Measurements from ENCODE around the gene RPAIN.

RPAIN gene, protein sequence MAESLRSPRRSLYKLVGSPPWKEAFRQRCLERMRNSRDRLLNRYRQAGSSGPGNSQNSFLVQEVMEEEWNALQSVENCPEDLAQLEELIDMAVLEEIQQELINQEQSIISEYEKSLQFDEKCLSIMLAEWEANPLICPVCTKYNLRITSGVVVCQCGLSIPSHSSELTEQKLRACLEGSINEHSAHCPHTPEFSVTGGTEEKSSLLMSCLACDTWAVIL

DNA sequence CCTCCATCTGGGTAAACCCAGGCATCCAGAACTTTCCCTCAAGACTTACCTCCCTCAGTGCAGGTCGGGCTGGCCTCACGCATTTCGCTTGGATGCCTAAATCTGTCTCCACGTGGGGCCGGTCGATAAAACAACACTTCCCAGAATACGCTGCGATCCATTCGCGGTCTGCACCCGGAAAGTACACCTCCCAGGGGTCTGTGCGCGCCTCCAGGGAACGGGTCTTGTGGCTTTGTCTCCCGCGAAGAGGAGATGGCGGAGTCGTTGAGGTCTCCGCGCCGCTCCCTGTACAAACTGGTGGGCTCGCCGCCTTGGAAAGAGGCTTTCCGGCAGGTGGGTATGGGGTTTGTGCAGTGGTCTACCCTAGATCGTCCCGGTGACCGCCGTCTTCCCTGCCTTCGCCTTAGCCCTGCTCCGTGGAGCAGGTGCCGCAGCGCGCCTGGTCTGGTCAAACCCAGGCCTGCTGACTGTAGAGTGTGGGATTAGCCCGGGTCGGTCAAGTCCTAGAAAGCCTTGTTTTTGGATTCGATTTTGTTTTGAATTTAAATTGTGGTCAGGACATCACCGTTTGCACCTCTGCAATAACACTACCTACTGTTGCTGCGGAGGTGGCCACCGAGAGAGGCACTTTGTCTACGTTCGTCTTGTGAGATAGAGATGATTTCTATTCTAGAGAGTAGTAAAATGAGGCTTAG lies at the start of gene RPAIN:
TSS of gene RPAIN (plus strand) at position 224 of the 695 bp plus-strand sequence. CDS start at position 253, 29 bp downstream.
- peak; percentile 68 to 76 for DNase-seq

DNA sequence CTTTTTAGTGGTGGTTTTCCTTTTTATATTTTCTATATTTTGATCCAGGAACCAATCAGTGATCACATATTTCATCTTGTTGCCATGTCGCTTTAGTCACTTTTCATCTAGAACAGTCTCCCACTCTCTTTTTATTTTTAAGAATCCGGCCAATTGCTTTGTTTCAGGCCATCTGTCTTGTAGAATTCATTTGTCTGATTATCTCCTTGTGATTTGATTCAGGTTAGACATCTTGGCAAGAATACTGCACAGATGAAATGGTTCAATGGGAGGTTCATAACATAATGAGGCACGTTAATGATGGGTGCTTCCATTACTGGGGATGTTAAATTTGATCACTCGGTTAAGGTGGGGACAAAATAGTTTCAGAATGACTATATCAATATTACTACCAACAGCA lies 49.6 kb upstream of the RPAIN start:
- no peak for DNase-seq

DNA sequence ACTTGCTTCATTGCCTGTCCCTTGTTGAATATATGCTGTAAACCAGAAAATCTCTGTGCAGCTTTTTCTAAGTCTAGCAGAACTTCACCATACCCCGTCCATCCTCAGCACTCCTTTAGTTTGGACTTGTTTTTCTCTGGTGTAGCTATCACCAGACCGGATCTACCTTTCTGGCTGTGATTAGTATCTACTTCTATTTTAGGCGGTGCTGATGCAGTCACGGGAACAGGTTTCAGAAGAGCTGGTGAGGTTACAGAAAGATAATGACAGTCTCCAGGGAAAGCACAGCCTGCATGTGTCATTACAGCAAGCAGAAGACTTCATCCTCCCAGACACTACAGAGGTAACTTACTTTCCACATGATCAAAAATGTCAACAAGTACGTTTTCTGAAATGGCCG lies 46.9 kb upstream of the RPAIN start:
- no peak for DNase-seq

DNA sequence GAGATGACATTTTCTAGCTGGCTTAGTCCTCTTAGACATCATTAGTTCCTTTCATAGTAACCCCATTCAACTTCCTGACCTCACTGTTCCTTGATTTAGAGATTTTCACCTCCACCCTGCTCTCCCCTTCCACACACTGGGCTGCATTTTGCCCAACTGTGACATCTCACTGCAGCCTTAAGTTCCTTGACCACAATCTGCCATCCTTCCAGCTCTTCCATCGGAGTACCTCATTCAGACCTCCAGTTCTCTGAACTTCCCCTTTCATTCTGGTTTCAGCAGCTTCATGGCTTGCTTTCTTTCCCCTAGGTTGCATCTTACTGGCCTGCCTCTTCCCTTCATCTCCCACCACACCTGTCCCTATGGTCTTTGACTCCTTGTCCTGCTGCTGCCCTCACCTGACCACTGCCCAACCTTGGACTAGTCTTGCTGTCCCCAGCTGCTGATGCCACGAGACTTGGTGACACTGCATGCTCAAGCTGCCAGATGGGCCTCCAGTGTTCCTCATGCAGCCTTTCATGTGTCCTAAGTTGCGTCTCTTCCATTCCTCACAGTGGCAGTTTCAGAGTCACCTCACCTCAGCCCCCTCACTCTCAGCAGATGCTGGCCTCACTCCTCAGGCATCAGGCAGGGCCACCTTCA lies 41.3 kb upstream of the RPAIN start:
- DNase-seq = no peak

DNA sequence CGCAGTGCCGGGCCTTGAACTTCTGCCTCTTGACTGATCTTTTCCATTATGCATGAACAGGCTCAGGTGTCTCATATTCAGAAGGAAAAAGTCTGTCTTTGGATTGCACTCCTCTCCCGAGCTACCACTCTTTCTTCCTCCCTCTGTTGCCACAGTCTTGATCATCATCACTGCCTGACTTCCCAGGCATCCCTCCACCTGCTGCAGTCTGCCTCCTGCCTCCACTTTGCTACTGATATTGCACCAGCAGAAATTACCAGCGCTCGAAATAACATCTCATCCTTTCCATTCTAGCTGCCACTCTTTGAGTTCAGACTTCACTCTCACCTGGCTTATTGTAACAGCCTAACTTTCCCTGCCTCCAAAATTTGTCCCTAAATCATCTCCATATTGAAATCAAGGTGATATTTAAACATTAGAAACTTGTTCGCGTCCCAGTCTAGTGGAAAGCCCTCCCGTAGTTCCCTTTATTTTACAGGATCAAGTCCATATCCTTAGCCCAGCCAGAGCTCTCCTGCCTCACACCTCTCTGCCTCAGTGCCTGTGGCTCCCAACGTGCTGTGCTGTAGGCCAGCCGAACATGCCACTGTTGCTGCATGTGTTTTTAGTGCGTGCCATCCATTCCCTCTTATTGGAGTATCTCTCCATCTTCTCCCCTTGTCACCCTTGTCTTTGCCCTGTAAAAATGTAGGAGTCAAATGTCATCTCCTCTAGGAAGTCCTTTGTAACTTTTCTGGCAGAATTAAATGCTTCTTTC lies 40.5 kb upstream of the RPAIN start:
- no peak for DNase-seq

DNA sequence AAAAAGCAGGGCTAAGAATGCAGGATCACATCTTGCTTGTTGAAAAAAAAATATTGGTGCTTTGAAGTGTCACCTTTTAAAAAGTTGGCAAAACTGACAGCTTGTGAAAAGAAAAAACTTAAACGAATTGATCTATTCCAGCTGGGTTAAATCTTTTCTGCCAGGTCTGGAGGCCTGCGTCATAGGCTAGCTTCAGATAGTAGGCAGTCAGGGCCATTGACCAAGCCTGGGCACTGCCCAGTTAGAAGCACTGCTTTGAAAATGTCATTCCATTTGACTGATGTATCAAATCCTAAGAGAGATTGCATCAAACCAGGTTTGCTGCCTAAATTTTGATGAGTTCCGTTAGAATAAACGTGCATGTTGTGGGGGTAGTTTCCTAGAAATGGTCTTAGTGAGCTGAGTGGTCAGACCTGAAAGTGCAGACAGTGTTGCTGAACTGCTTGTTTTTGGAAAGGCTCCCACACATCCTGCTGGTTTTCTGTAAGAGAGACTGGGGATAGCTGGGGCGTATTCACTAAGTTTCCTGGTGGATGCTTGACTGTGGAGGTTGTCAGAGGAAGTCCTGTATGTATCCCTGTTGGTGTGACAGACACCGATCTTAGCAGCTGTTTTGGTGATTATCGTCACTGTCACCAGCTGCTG lies 39.4 kb upstream of the RPAIN start:
- no peak for DNase-seq

DNA sequence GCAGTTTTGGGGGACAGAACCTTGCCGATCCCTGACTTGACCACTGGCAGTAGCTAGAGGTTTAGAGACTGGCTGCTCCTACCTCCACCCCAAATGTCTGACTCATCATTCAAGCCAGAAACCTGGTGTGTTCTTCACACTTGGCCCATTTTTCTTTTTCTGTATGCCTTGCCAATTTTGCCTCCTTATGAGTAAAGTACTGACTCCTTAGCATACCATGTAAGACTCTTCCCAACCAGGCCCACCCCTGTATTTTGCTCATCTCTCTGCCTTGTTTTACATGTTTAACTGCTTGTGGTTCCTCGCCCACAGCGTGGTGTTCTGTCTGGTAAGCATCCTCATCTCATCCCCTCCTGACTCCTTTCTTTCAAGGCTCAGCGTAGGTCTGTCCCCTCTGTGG lies 38.4 kb upstream of the RPAIN start:
- DNase-seq = no peak

DNA sequence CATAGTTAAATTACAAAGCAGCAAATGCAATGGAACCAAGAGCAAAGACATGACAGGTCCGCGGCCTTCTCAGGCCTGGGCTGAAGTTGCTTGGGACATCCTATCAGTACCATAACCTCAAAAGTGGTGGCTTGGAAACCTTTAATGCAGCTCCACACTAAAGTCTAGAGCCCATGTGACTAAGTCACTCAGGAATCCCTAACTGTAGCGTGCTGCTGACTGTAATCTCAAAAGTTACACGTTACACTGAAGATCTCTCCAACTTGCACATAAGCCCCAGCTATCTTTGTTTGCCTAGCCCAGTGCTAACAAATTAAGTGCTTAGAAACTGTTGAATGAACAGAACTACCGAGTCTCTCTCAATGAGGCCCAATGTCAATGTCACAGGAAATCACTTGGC lies 28.3 kb upstream of the RPAIN start:
- no peak for DNase-seq

DNA sequence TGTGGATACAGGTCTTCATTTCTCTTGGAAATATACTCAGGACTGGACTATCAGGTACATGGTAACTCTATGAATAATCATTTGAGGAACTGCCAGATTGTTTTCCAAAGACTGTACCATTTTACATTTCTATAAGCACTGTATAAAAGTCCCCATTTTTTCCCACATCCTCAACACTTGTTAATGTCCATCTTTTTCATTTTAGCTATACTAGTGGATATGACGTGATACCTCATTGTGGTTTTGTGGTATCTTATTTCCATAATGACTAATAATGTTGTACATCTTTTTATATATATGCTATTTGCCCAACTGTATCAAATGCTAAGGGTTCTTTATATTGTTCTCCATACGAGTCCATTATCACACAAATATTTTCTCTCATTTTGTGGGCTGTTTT lies 23.4 kb upstream of the RPAIN start:
- no peak for DNase-seq

DNA sequence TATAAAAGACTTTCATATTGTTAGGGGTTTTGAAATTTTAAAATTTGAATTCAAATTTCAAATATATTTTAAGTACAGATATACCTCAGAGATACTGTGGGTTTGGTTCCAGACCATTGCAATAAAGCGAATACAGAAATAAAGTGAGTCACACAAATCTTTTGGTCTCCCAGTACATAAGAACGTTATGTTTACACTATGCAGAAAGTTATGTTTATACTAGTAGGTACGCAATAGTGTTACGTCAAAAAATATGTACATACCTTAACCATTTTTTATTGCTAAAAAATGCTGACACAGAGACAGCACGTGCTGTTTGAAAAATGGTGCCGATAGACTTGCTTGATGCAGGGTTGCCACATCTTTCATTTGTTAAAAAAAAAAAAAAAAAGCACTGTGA lies 20.2 kb upstream of the RPAIN start:
- DNase-seq = no peak

DNA sequence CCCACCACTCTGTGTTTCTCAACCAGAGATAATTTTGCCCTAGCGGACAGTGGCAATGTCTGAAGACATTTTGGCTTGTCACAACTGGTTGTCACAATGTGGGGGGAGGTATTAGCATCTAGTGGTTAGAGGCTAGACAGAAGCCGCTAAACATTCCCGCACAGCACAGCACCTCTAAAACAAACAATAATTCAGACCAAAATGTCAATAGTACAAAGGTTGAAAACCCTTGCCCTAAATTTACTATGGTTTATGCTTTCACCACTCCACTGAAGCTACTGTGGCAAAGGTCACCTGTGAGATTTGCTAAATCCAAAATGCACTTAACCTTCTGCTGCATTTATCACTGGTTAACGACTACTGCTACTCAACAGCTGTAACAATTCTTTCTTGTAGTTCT lies 14.6 kb upstream of the RPAIN start:
- DNase-seq = no peak

DNA sequence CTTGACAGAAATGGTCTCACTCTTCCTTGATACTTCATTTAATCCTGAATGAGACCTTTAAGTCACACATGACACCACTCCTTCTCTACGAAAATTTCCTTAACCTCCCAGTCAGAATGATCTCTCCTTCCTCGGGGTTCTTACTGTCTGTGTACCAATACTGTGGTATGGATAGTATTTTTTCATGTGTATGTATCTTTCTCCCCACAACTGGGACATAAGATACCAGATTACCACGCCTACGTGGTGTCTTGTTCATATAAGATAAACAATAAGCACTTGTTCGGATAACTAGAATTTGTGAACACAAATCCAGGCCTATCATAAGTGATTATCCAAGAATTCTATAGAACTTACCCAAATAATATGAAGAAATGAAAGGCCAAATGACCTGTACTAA lies 11.8 kb upstream of the RPAIN start:
- no peak for DNase-seq

DNA sequence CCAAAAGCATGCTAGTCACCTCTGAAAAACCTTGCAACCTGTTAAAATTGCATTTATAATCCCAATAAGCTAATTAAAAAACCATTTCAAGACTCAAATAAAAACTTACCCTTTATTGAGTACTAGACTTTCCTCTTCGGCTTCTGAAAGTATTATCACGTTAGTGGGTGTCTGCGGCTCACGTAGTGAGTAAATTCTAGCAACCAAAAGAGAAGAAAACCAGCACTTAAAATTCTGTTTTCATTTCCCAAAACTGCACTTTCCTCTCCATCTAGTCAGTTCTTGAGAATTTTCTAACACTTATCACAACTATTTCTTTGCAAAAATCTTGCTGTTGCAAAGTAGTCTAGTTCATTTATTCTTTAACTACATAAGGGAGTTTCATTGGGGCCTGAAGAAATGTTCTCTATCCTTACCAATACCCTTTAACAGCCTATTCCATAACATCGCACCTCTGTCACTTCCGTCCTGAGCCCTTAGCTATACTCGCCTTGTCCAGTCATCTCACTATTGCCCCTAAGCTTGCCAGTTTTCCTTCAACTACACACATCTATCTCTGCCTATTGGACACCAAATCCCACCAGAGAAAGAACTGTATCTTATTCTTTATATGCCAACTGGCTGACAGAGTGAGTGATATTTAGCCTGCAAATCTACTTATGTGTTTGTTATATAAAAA lies 9.2 kb upstream of the RPAIN start:
- no peak for DNase-seq

DNA sequence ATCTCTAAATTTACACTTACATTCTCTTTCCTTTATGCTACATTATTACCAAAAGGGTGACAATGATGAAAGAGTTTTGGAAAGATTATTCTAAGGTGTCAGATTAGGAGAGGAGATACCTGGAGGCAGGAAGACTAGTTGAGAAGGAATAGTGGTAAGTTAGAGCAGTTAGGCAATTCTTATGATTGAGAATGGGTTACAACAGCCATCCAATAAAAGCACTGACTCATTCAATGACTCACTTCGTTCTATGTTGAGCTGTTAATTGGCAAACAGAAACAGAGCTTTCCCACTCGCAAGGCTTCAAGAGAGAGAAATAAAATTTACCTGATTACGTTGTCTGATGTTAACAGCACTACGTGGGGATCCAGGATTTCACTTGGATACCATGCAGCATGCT lies 6.3 kb upstream of the RPAIN start:
- no peak for DNase-seq

DNA sequence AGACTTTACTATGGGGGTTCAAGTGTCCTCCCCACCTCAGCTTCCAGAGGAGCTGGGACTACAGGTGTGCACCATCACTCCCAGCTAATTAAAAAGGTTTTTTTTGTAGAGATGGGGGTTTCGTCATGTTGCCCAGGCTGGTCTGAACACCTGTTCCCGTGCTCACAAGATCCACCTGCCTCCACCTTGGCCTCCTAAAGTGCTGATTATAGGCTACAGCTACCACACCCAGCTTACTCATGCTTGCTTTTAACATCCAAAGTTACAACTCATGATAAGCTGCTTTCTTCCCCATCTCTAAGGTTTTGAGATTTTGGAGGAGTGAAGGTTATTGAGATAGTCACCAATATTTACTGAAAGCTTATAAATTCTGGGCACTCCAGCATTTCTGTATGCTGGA lies 3.1 kb upstream of the RPAIN start:
- DNase-seq = no peak

DNA sequence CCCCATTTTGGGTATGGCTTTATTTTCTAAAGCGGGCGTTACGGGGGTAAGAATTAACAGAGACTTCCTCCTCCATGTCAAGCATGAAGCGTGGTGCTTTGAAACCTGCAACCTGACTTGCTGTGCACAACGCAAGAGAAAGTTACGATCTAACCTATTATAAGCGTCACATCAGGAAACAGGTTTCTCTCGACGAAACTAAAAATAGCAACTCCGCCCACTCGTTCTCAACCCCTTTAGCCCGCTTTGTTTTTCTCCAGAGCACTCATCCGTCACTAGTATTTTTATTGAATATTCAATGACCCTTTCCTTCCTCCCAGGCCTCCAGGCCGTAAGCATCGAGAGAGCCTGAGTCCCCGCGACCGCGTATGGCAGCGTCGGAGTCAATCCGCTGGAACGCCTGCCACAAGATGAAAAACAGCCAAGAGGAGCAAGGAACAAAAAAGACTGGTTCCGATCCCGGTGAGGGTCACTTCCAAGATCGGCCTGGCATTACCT lies 1.1 kb upstream of the RPAIN start:
- no peak for DNase-seq

DNA sequence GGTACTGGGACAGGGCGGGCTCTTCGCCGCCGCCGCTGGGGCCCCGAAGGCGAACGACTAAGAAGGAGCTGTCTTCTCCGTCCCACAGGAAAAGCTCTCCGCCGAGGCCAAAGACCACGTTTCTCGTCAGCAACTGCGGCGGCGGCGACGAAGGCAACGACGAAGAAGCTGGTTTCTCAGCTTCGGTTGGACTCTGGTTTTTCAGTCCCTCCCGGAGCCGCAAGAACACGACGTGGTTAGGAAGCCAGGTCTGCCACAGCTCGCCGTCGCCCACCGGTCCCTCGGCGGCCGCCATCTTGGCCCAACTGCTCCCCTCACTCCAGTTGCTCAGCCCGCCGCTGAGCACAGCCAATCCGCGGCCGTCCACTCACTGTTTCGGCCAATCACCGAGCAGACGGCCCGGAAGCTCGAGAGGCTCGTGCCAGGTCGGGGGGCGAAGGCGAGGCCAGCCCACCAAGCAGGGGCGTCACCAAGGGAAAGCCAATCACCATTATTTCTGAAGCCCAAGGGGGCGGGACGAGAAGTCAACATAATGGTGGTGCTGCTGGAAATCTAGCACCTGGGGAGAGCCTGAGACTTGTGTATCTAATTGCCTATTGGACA lies 525 bp upstream of the RPAIN start, which contains the start of gene NUP88:
TSS of gene NUP88 (minus strand) at position 307 of the 603 bp plus-strand sequence. CDS start at position 295, 12 bp downstream.
- peak; percentile 76 to 79 for DNase-seq

DNA sequence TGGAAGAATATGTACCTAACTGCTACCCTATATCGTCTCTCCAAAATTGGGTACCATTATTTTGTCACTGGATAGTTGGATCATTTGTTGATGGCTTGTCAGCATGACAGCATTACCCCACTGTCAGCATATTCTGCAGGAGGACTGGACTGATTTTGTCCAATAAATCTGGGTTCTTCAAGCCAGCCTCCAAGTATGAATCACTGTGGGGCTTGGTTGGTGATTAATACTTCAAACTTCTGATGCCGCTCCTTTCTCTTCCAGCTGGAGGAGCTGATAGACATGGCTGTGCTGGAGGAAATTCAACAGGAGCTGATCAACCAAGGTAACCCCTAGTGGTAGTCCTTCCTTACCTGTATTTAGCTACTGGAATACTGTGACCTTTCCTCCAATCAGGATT lies 2.5 kb downstream of the RPAIN start:
- DNase-seq = no peak

DNA sequence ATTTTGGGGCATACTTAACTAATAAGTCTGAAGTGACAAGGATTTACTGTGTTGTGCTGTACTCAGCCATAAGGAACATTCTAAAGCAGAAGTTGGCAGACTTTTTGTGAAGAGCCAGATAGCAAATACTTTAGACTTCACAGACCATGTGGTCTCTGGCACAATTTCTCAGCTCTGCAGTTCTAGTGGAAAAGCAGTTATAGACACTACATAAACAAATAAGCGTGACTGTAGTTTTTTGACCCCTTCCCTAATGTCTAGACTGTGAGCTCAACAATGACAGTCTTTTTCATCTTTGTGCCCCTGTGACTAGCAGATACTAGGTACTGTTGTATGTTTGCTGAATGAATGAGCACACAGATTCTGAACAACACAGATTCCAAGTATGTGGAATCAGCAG lies 4.9 kb downstream of the RPAIN start:
- DNase-seq = no peak

DNA sequence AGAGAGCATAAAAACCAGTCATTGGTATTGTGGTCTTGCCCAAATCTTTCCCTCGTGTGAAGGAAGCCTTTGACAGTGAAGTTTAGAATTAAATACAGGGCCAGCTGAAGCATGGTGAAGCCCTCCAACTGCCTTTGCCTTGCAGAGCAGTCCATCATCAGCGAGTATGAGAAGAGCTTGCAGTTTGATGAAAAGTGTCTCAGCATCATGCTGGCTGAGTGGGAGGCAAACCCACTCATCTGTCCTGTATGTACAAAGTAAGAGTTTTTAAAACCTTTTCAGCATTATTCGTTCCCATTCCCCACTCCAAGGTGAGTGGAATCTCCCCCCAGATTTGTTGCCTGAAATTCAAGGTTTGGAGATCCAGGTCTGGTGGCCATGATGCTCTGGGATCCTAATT lies 5.8 kb downstream of the RPAIN start:
- no peak for DNase-seq

DNA sequence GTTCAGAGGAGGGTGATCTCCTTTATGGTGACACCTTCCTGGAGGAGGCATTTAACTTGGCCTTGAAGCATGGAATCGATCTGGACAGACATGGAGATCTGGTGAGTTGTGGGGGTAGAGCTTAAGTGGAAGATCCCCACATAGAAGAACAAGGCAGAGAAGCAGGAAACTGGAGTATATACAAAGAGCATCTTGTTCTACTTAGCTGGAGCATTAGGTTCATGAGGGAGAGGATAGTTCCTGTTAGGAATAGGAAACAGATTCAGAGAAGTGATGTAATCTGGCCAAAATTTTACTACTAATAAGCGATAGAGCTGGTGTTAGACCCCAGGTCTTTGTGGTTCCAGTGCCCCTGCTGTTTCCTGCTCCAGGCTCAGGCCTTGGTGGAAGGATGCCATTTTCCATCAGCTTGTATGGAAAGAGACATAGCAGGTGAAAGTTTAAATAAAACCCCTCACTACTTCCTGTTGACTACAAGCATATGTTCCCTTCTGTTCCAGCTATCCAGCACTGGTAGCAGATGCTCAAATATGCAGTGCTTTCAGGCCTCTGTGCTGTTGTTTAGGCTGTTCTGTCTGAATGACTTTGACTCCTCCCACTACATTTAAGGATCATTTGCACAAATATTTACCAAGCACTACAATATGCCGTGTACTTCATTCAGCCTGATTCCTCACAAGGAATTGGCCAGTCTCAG lies 9.4 kb downstream of the RPAIN start:
- DNase-seq = no peak

Measured in AML-193 (cell line).